GM23338 (cell line): ENCODE data around the gene IMP3.

Experiments
- CTCF ChIP-seq, 2 experiments: fragments of 200-600 bp in 1 of 2; sonication (generic) in 1 of 2; conservative IDR thresholded peaks; 2 replicates each; pipeline versions ENCODE4 v1.5.1 to v1.6.1; 2016 to 2017; ENCODE audit warnings: antibody characterized with exemption in 2 of 2, low read depth in 2 of 2, mild to moderate bottlenecking in 2 of 2, moderate library complexity in 1 of 2
- REST ChIP-seq: IDR thresholded peaks from one replicate; pipeline ENCODE4 v1.6.1; 2018; ENCODE audit warnings: antibody characterized with exemption; ENCODE audit not compliant: unreplicated experiment

DNA sequence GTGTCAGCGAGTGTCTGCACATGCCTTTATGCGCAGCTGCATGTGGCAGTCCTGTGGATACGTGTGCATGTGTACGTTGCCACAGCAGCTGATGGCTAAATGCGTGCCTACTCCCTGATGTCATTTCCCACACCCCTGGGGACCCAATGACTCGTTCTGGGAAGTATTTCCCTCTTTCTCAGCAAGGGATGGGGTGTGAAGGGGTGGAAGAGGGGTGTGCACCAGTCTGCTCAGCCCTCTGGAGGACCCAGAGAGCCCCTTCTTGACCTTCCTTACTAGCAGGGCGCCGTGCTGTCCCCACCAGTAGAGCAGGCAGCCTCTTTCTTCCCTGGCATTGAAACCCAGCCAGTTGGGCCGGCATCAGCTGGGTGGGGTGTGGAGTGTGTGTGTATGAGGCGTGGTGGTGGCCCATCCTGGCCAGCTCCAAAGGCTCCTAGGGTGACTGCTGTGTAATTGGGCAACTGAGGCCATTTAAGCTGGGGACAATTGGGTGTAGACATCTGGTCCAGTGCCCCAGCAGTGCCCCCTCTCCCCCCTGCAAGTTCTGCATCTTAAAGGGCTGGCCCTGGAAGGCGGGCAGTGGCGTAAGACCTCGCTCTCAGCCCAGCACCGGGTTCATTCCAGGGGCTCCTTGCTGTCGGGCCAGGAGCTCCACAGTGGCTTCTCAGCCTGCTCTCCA, 26.9 kb upstream of the IMP3 start:
- TF ChIP-seq CTCF (conservative IDR thresholded peaks at IDR 0.05; ENCODE audit: low read depth in 2 of 2) (no peak), REST (no peak)
